Panc1 (cell line): ENCODE data around the gene NBR1. TPM values are rescaled to one million over a fixed set of nuclear protein-coding genes. Genes with fewer than 3 reads are reported as not detected.

Source experiments
- ATAC-seq: fragments of 200-7000 bp; cut with Tn5 transposase; 2 replicates; pipeline ENCODE4 v1.9.1; 2020; ENCODE audit warnings: mild to moderate bottlenecking, moderate library complexity
- BruUV-seq: library from RNA; stranded (reverse); fragments of 400-500 nt; replicated peaks from 2 replicates; lab custom pipeline; 2021; lab: Mats Ljungman, UMichigan
- CTCF ChIA-PET: fragments of 300-600 bp; sonication (Branson Sonifier 250); formaldehyde crosslinking; loops from one replicate; lab custom pipeline; 2022; ENCODE audit warnings: antibody characterized with exemption; lab: Charles Lee
- POLR2A ChIA-PET: fragments of 300-600 bp; sonication (Branson Sonifier 250); formaldehyde crosslinking; loops from one replicate; lab custom pipeline; 2022; ENCODE audit warnings: antibody characterized with exemption; lab: Charles Lee
- DNase-seq: peaks from one replicate; pipeline ENCODE4 v3.0.0-alpha.2; 2010; ENCODE audit warnings: low read depth, low spot score
- H3K27ac ChIP-seq: 2 replicates; pipeline ENCODE4 v1.5.1; 2011; ENCODE audit warnings: mild to moderate bottlenecking, low read length, inconsistent platforms
- H3K27me3 ChIP-seq: fragments of 200-500 bp; sonication (Bioruptor generic); 2 replicates; pipeline ENCODE4 v1.6.0; 2014; ENCODE audit warnings: low read length, inconsistent platforms; ENCODE audit not compliant: control insufficient read depth, insufficient read depth
- H3K36me3 ChIP-seq: fragments of 200-500 bp; sonication (Bioruptor generic); 2 replicates; pipeline ENCODE4 v1.5.1; 2014; ENCODE audit warnings: inconsistent platforms, mild to moderate bottlenecking, low read length, moderate library complexity; ENCODE audit not compliant: control insufficient read depth, insufficient read depth
- H3K4me1 ChIP-seq: 2 replicates; pipeline ENCODE4 v1.5.1; 2011; ENCODE audit warnings: inconsistent platforms, mild to moderate bottlenecking, low read length, moderate library complexity; ENCODE audit not compliant: control insufficient read depth, insufficient read depth
- H3K4me3 ChIP-seq, 2 experiments: 2 replicates each; pipeline ENCODE4 v1.5.1; 2011 to 2012; ENCODE audit warnings: low read depth in 2 of 2, low read length in 2 of 2, mild to moderate bottlenecking in 2 of 2, inconsistent platforms in 1 of 2, moderate library complexity in 1 of 2
- H3K9me3 ChIP-seq: fragments of 200-500 bp; sonication (Bioruptor generic); 2 replicates; pipeline ENCODE4 v1.5.1; 2014; ENCODE audit warnings: low read depth, mild to moderate bottlenecking, inconsistent platforms, low read length, moderate library complexity; ENCODE audit not compliant: control insufficient read depth, insufficient read depth
- POLR2AphosphoS5 ChIP-seq: IDR thresholded peaks from 2 replicates; pipeline ENCODE4 v1.6.1; 2012; ENCODE audit warnings: mild to moderate bottlenecking, low read depth, low read length, moderate library complexity
- SIN3A ChIP-seq: IDR thresholded peaks from 2 replicates; pipeline ENCODE4 v1.6.1; 2012; ENCODE audit warnings: low read depth, mild to moderate bottlenecking, low read length, moderate library complexity, borderline replicate concordance; ENCODE audit not compliant: insufficient read depth
- TCF7L2 ChIP-seq: IDR thresholded peaks from 2 replicates; pipeline ENCODE4 v1.6.1; 2011; ENCODE audit warnings: mild to moderate bottlenecking, low read depth, low read length, inconsistent platforms
- in situ Hi-C: cut with HindIII; loops from 2 replicates; pipeline ENCODE4 v1.10.0; 2016; ENCODE audit warnings: low sequenced_read_pairs, low pct_unique_long_range_greater_than_20kb
- intact Hi-C: fragments of 100-400 bp; cut with micrococcal nuclease; formaldehyde crosslinking; loops from one replicate; pipeline ENCODE4 v1.10.0; 2022; ENCODE audit not compliant: unreplicated experiment
- total RNA-seq: library from RNA; stranded (reverse); gene quantifications from one replicate; pipeline ENCODE4 v1.2.1, GENCODE V29; 2021; ENCODE audit not compliant: unreplicated experiment
- TF ChIP-seq, protein P1 (sequence below), 2 experiments: IDR thresholded peaks; 2 replicates each; pipeline ENCODE4 v1.6.1; 2011 to 2012; ENCODE audit warnings: low read depth in 2 of 2, control low read depth in 1 of 2, low read length in 1 of 2, mild to moderate bottlenecking in 1 of 2, moderate library complexity in 1 of 2; ENCODE audit not compliant: insufficient read depth in 1 of 2
- TF ChIP-seq, protein P2 (sequence below): fragments of 450-650 bp; IDR thresholded peaks from 2 replicates; pipeline ENCODE4 v1.5.1; 2017; ENCODE audit warnings: mild to moderate bottlenecking

Gene NBR1
- total RNA-seq, 1 experiment from 2014 or later: 36.6 TPM

DNA sequence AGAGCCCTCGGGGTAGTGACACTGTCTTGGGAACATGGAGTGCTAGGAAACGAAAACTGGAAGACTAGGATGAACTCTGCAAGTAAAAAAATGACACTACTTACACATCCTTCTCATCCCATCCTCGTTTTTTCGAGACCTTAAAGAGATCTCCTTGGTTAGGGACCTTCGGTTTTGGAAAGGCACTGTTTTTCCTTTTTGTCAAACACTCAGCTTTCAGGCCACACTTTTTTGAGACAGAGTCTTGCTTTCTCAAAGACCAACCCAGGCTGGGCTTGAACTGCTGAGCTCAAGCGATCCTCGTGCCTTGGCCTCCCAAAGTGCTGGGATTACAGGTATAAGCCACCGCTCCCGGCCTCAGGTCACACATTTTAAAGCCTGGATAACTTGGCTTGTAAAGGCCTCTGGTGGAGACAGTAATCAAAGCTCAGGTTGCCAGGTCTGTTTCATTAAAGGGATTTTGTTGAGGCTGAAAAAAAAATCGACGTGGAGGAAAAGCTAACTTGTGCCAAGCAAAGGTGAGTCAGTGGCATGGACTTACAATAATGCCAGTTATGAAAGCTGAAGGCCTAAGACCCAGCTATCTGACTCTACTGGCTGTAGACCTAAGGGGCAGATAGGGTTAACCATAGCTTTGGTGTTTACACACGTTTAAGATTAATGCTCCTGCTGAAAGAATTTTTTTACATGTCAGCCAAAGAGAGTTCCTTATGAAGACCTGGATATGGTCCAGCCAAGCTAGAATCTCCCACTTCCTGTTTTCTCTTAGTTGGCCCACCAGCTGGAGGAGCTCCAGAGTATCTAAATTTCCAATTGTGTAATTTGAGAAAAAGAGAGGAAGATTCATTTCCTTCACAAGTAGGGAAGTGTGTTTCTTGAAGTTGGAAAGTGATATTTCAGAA is 823 bp downstream of the NBR1 start:
- Histone ChIP-seq H3K4me3 (peak overlapping the region; percentile 86 to 92), H3K4me1 (peaks cover 14% of the 10 kb centered on the region), H3K27me3 (no peaks in the 10 kb centered on the region), H3K9me3 (no peaks in the 10 kb centered on the region), H3K36me3 (no peaks in the 10 kb centered on the region; the same call in 1 of the 2 replicates), H3K27ac (peak overlapping the region; percentile 90)
- TF ChIP-seq SIN3A: no peak
- TF ChIP-seq, protein P1, sequence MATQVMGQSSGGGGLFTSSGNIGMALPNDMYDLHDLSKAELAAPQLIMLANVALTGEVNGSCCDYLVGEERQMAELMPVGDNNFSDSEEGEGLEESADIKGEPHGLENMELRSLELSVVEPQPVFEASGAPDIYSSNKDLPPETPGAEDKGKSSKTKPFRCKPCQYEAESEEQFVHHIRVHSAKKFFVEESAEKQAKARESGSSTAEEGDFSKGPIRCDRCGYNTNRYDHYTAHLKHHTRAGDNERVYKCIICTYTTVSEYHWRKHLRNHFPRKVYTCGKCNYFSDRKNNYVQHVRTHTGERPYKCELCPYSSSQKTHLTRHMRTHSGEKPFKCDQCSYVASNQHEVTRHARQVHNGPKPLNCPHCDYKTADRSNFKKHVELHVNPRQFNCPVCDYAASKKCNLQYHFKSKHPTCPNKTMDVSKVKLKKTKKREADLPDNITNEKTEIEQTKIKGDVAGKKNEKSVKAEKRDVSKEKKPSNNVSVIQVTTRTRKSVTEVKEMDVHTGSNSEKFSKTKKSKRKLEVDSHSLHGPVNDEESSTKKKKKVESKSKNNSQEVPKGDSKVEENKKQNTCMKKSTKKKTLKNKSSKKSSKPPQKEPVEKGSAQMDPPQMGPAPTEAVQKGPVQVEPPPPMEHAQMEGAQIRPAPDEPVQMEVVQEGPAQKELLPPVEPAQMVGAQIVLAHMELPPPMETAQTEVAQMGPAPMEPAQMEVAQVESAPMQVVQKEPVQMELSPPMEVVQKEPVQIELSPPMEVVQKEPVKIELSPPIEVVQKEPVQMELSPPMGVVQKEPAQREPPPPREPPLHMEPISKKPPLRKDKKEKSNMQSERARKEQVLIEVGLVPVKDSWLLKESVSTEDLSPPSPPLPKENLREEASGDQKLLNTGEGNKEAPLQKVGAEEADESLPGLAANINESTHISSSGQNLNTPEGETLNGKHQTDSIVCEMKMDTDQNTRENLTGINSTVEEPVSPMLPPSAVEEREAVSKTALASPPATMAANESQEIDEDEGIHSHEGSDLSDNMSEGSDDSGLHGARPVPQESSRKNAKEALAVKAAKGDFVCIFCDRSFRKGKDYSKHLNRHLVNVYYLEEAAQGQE (IDR thresholded peaks at IDR 0.05; ENCODE audit: insufficient read depth in 1 of 2, low read depth in 2 of 2, low read length in 1 of 2): no peak
- TF ChIP-seq, protein P2, sequence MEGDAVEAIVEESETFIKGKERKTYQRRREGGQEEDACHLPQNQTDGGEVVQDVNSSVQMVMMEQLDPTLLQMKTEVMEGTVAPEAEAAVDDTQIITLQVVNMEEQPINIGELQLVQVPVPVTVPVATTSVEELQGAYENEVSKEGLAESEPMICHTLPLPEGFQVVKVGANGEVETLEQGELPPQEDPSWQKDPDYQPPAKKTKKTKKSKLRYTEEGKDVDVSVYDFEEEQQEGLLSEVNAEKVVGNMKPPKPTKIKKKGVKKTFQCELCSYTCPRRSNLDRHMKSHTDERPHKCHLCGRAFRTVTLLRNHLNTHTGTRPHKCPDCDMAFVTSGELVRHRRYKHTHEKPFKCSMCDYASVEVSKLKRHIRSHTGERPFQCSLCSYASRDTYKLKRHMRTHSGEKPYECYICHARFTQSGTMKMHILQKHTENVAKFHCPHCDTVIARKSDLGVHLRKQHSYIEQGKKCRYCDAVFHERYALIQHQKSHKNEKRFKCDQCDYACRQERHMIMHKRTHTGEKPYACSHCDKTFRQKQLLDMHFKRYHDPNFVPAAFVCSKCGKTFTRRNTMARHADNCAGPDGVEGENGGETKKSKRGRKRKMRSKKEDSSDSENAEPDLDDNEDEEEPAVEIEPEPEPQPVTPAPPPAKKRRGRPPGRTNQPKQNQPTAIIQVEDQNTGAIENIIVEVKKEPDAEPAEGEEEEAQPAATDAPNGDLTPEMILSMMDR: no peak; the same call in 1 of the 2 replicates
- TF ChIP-seq TCF7L2: no peak
- TF ChIP-seq POLR2AphosphoS5: no peak
- CTCF ChIA-PET: interaction anchor here (0.6 kb wide), 1 partner anchor 40 kb away, joined by 3 read pairs; the partner anchor contains the start of gene TMEM106A
- ATAC-seq: no peak
- BruUV-seq: TSS peak; percentile 96
- in situ Hi-C loops: no loop called here
- DNase-seq: peak; percentile 28
- POLR2A ChIA-PET: interaction anchor here (0.6 to 1.5 kb wide), 4 partner anchors 28 to 147 kb away, joined by 3 to 7 read pairs (median 3); partner anchors contain the start of gene BRCA1
- intact Hi-C loops: no loop called here

DNA sequence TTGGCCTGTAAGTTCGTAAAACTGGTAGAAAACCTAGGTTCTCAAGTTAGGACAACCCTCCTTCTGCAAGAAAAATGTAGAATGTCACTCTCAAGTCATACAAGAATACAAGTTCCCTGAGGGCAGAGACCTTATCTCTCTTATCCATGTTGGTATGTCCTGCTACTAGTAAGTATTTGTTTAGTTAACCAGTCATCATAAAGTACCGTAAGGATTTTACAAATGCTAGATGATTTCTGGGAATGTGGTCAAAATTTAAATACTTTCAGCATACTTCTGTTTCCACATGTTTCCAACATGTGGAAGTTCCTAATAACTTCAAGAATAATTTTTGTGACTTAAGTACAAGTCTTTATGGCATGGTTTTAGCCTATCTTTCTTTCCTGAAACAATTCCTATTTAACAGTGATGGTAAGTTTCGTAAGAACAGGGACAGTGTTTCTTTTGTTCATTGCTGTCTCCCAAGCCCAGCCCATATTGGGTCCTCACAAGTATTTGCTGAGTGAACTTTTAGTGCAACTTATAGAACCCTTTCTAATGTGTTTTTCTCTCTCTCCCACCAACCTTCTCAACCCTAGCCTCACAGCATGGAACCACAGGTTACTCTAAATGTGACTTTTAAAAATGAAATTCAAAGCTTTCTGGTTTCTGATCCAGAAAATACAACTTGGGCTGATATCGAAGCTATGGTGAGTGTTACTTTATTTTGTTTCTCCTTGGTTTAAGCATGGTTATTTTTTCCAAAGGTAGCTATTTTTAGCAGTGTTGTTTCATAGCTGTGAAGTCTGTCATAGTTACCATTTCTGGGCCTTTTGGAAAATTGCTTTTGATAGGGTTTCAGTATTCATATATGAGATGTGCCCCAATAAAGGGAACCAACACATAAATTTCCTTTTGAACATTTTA is 4.5 kb downstream of the NBR1 start:
- POLR2A ChIA-PET: no interaction called here
- in situ Hi-C loops: no loop called here

More for the DNA sequence above, 4.5 kb downstream of the NBR1 start:
- BruUV-seq: no TSS peak
- DNase-seq (no peak), ATAC-seq (no peak)
- H3K36me3 ChIP-seq: peaks cover 5% of the 10 kb centered on the region
- H3K27me3 ChIP-seq: no peaks in the 10 kb centered on the region
- CTCF ChIA-PET: no interaction called here
- peaks cover 14% of the 10 kb centered on the region for H3K4me1 ChIP-seq
- no peak overlapping the region for H3K4me3 ChIP-seq
- no peaks in the 10 kb centered on the region for H3K9me3 ChIP-seq
- intact Hi-C loops: no loop called here
- peak overlapping the region; percentile 13; the same call in 1 of the 2 replicates for H3K27ac ChIP-seq
- no peak for TF ChIP-seq SIN3A
- no peak for TF ChIP-seq TCF7L2
- TF ChIP-seq, protein P1 (IDR thresholded peaks at IDR 0.05; ENCODE audit: insufficient read depth in 1 of 2, low read depth in 2 of 2, low read length in 1 of 2): no peak
- TF ChIP-seq POLR2AphosphoS5: no peak
- TF ChIP-seq, protein P2: no peak
